HepG2 (cell line): Measurements from ENCODE around the gene CHST12. TPM values are rescaled to one million over a fixed set of nuclear protein-coding genes. Genes with fewer than 3 reads are reported as not detected.

Experiments used
- ATAC-seq: fragments of 200-7000 bp; cut with Tn5 transposase; 3 replicates; pipeline ENCODE4 v1.9.1; 2020; ENCODE audit warnings: mild to moderate bottlenecking, moderate library complexity
- BruUV-seq: library from RNA; stranded (reverse); fragments of 400-500 nt; replicated peaks from 2 replicates; lab custom pipeline; 2021; lab: Mats Ljungman, UMichigan
- CTCF ChIA-PET: fragments of 300-600 bp; formaldehyde crosslinking; extraction: SDS; loops from one replicate; lab custom pipeline; 2021; ENCODE audit warnings: low total read pairs, inconsistent platforms, low intra/inter-chr PET ratio; lab: Yijun Ruan, JAX
- POLR2A ChIA-PET: fragments of 350-600 bp; sonication (Branson Sonifier 250); formaldehyde crosslinking; loops from one replicate; lab custom pipeline; 2020; ENCODE audit warnings: antibody characterized with exemption, inconsistent platforms; lab: Yijun Ruan, JAX
- DNase-seq: peaks from one replicate; pipeline ENCODE4 v3.0.0-alpha.2; 2015; ENCODE audit warnings: low spot score
- FAIRE-seq: peaks from 3 replicates; lab custom pipeline; 2011; peaks lifted over from hg19 to GRCh38; lab: Jason Lieb, UNC
- H2AFZ ChIP-seq: one replicate; pipeline ENCODE4 v1.6.1; 2011; ENCODE audit warnings: low read length, inconsistent platforms
- H3K27ac ChIP-seq: fragments of 300-600 bp; 3 replicates; pipeline ENCODE4 v1.8.0; 2011; ENCODE audit warnings: mixed run types, mild to moderate bottlenecking, mixed read lengths, low read length, inconsistent platforms; ENCODE audit not compliant: insufficient read depth; ENCODE audit errors: extremely low read length
- H3K27me3 ChIP-seq, 2 experiments: fragments of 200-600 bp in 1 of 2; 2 replicates in 1 of 2; 3 replicates in 1 of 2; pipeline versions ENCODE4 v1.6.0 to v1.8.0; 2011; ENCODE audit warnings: low read length in 2 of 2, mild to moderate bottlenecking in 2 of 2, moderate library complexity in 2 of 2, inconsistent platforms in 1 of 2; ENCODE audit not compliant: insufficient read depth in 2 of 2, control insufficient read depth in 1 of 2
- H3K36me3 ChIP-seq, 2 experiments: fragments of 200-600 bp in 1 of 2; replicated peaks in 1 of 2; 2 replicates in 1 of 2; 3 replicates in 1 of 2; pipeline versions ENCODE4 v1.5.1 to v1.8.0; 2011; ENCODE audit warnings: low read length in 2 of 2, inconsistent platforms in 1 of 2; ENCODE audit not compliant: insufficient read depth in 2 of 2, control insufficient read depth in 1 of 2
- H3K4me1 ChIP-seq: 2 replicates; pipeline ENCODE4 v1.5.1; 2012; ENCODE audit warnings: low read length, inconsistent platforms; ENCODE audit not compliant: insufficient read depth
- H3K4me2 ChIP-seq: 2 replicates; pipeline ENCODE4 v1.6.0; 2011; ENCODE audit warnings: low read depth, low read length, inconsistent platforms
- H3K4me3 ChIP-seq, 3 experiments: fragments of 200-600 bp in 1 of 3; sonication (generic), shearing (Covaris generic) in 1 of 3; replicated peaks in 1 of 3; 2 replicates each; pipeline ENCODE4 v1.5.1; 2011 to 2016; ENCODE audit warnings: low read length in 3 of 3, inconsistent platforms in 2 of 3, low read depth in 2 of 3, mild to moderate bottlenecking in 2 of 3, control low read depth in 1 of 3, mixed read lengths in 1 of 3; ENCODE audit not compliant: insufficient read depth in 1 of 3
- H3K79me2 ChIP-seq: one replicate; pipeline ENCODE4 v1.6.1; 2011; ENCODE audit warnings: low read length, inconsistent platforms; ENCODE audit not compliant: insufficient read depth
- H3K9ac ChIP-seq: 2 replicates; pipeline ENCODE4 v1.6.0; 2011; ENCODE audit warnings: mild to moderate bottlenecking, low read depth, low read length, inconsistent platforms; ENCODE audit not compliant: insufficient read depth
- H3K9me3 ChIP-seq: 2 replicates; pipeline ENCODE4 v1.5.1; 2012; ENCODE audit warnings: mild to moderate bottlenecking, low read length
- H4K20me1 ChIP-seq: 2 replicates; pipeline ENCODE4 v1.6.0; 2011; ENCODE audit warnings: inconsistent platforms, mild to moderate bottlenecking, low read length, moderate library complexity; ENCODE audit not compliant: insufficient read depth
- ARID2 ChIP-seq: sonication (generic); formaldehyde crosslinking; IDR thresholded peaks from 2 replicates; pipeline ENCODE4 v1.8.1; 2022; ENCODE audit warnings: mild to moderate bottlenecking, missing genetic modification reagents, borderline replicate concordance
- GMEB2 ChIP-seq: IDR thresholded peaks from 2 replicates; pipeline ENCODE4 v1.6.1; 2016; ENCODE audit warnings: missing biosample characterization, missing genetic modification reagents, low read depth
- HNF1A ChIP-seq, 2 experiments: sonication (generic) in 1 of 2; formaldehyde crosslinking in 1 of 2; IDR thresholded peaks; 2 replicates each; pipeline versions ENCODE4 v1.4.0 to v1.6.1; 2016 to 2020; ENCODE audit warnings: borderline replicate concordance in 1 of 2, low read depth in 1 of 2, mild to moderate bottlenecking in 1 of 2, missing genetic modification reagents in 1 of 2
- NFE2L2 ChIP-seq: fragments of 150-350 bp; IDR thresholded peaks from 2 replicates; pipeline ENCODE4 v1.6.1; 2014; ENCODE audit warnings: low read length
- NR0B2 ChIP-seq: sonication (generic); formaldehyde crosslinking; IDR thresholded peaks from 2 replicates; pipeline ENCODE4 v1.4.0; 2020; ENCODE audit warnings: mild to moderate bottlenecking, missing genetic modification reagents
- SMC3 ChIP-seq: IDR thresholded peaks from 2 replicates; pipeline ENCODE4 v1.6.1; 2011; ENCODE audit warnings: low read length, improper control_type of control experiment
- TFAP4 ChIP-seq: sonication (generic); IDR thresholded peaks from 2 replicates; pipeline ENCODE4 v1.6.1; 2016; ENCODE audit warnings: low read depth, borderline replicate concordance
- ZBED4 ChIP-seq: sonication (generic); formaldehyde crosslinking; IDR thresholded peaks from 2 replicates; pipeline ENCODE4 v1.4.0; 2020; ENCODE audit warnings: missing genetic modification reagents, borderline replicate concordance
- ZNF589 ChIP-seq: sonication (generic); formaldehyde crosslinking; conservative IDR thresholded peaks from 2 replicates; pipeline ENCODE4 v1.8.0; 2022; ENCODE audit warnings: mild to moderate bottlenecking, moderate library complexity, missing genetic modification reagents
- WGBS: methylation state at CpG from one replicate; pipeline ENCODE4 v1.1.6; 2017; ENCODE audit warnings: low lambda C conversion rate; 5-methylcytosine and 5-hydroxymethylcytosine counted together
- in situ Hi-C: cut with HindIII; loops from 2 replicates; pipeline ENCODE4 v1.10.0; 2017; ENCODE audit warnings: low pct_unique_long_range_greater_than_20kb; ENCODE audit not compliant: extremely low pct_ligation_motif_present
- intact Hi-C: fragments of 100-400 bp; cut with micrococcal nuclease; formaldehyde crosslinking; loops from one replicate; pipeline ENCODE4 v1.10.0; 2022; ENCODE audit not compliant: unreplicated experiment
- polyA plus RNA-seq, 8 experiments: library from polyadenylated mRNA; depleted of rRNA in 3 of 8; stranded (reverse) in 7 of 8; unstranded in 1 of 8; fragments of >200 nt; fragmentation: Illumina TruSeq in 4 of 8; extraction: Trizol in 4 of 8; gene quantifications; 2 replicates each; pipeline versions ENCODE4 v1.2.1 to v1.2.3, GENCODE V29; 2011 to 2016; ENCODE audit warnings: low read depth in 4 of 8, missing spikeins in 1 of 8, mixed read lengths in 1 of 8; ENCODE audit not compliant: insufficient read depth in 1 of 8
- total RNA-seq, 5 experiments: library from RNA; depleted of rRNA; stranded (reverse); fragments of >200 nt; fragmentation: Illumina TruSeq; extraction: Trizol; gene quantifications; 2 replicates each; pipeline ENCODE4 v1.2.3, GENCODE V29; 2016; ENCODE audit warnings: low read depth in 1 of 5

CHST12 gene
- total and polyA plus RNA-seq, 2 of the 13 experiments (the other 11 are each of a cell fraction or from before 2014, with no cell fraction given) = 6.4 to 15.8 TPM

GRCh38 chr7:2438775-2439174, 35.4 kb downstream of the CHST12 start:
- intact Hi-C loops = no loop called here
- ChIA-PET CTCF (no interaction called here), POLR2A (no interaction called here)
- no peak for DNase-seq
- in situ Hi-C loops = loop anchor here (10.0 kb wide), 1 partner anchor 54 kb away; no protein-coding TSS in a partner anchor
- peaks cover 3 to 7% of the 10 kb centered on the region in 2 experiments; a peak in 3 of 5 replicates for H3K36me3 ChIP-seq
- no TSS peak for BruUV-seq
- H3K9me3 ChIP-seq = no peaks in the 10 kb centered on the region
- FAIRE-seq = no peak
- peaks cover 21% of the 10 kb centered on the region for H3K4me1 ChIP-seq
- no peak for ATAC-seq
- no peak overlapping the region for H3K4me2 ChIP-seq
- H3K27me3 ChIP-seq = no peaks in the 10 kb centered on the region
- no peak overlapping the region for H3K27ac ChIP-seq
- H3K9ac ChIP-seq = no peak overlapping the region
- WGBS = over 99% methylated on average over 13 of the region's 13 CpGs
- H4K20me1 ChIP-seq = no peaks in the 10 kb centered on the region; the same call in 1 of the 2 replicates
- H3K4me3 ChIP-seq = no peak overlapping the region
- no peaks in the 10 kb centered on the region for H3K79me2 ChIP-seq
- no peak overlapping the region for H2AFZ ChIP-seq
- TF ChIP-seq NR0B2 (CRISPR knock-in tag) (no peak), ZNF589 (no peak), SMC3 (no peak), ZBED4 (no peak), TFAP4 (no peak), HNF1A (IDR thresholded peaks at IDR 0.05; ENCODE audit: low read depth) (no peak), HNF1A (CRISPR knock-in tag; IDR thresholded peaks at IDR 0.05; ENCODE audit: borderline replicate concordance) (no peak), ARID2 (no peak), NFE2L2 (no peak), GMEB2 (CRISPR knock-in tag) (no peak)
